Measurements from ENCODE around the gene TUBG1. TPM values are rescaled to one million over a fixed set of nuclear protein-coding genes. Genes with fewer than 3 reads are reported as not detected.

Gene TUBG1
- total and polyA plus RNA-seq, 2 of the 8 experiments (the other 6 are each of a cell fraction or from before 2014, with no cell fraction given): 109 to 208 TPM

- ChIA-PET POLR2A (ENCODE audit: partially characterized antibody) (no interaction called here), CTCF (ENCODE audit: partially characterized antibody) (interaction anchor here (3.2 kb wide), 1 partner anchor 25 kb away, joined by 16 read pairs; the partner anchor contains the start of gene PSMC3IP)
- peaks cover 0 to 3% (median 1%) of the 10 kb centered on the region in 4 experiments; a peak in 4 of 7 replicates for H3K4me1 ChIP-seq (replicated peaks in 1 of 4; ENCODE audit: control insufficient read depth in 3 of 4, insufficient read depth in 4 of 4, low read length in 3 of 4)
- no peaks in the 10 kb centered on the region for H3K36me3 ChIP-seq (ENCODE audit: control insufficient read depth in 2 of 4, insufficient read depth in 4 of 4, low read length in 3 of 4)
- no peak overlapping the region for H3K4ac ChIP-seq (replicated peaks; ENCODE audit: insufficient read length, low read depth, low read length)
- H2BK120ac ChIP-seq (replicated peaks; ENCODE audit: low read depth, low read length): no peak overlapping the region
- no peak overlapping the region for H3K23ac ChIP-seq (ENCODE audit: insufficient read length)
- H3K79me1 ChIP-seq (ENCODE audit: low read depth, low read length): peaks cover 9% of the 10 kb centered on the region
- no peak overlapping the region for H2BK12ac ChIP-seq (ENCODE audit: low read depth, low read length)
- FAIRE-seq (no peak), DNase-seq (ENCODE audit: low read depth in 1 of 2, low spot score in 2 of 2) (no peak)
- no peaks in the 10 kb centered on the region for H3K9me3 ChIP-seq (ENCODE audit: insufficient read depth in 2 of 2, low read depth in 1 of 2, low read length in 1 of 2)
- peaks cover 0 to 1% of the 10 kb centered on the region in 2 experiments for H4K20me1 ChIP-seq (replicated peaks in 1 of 2; ENCODE audit: control insufficient read depth in 1 of 2, insufficient read depth in 2 of 2, low read length in 2 of 2)
- no peak for TF ChIP-seq TBP (IDR thresholded peaks at IDR 0.05; ENCODE audit: low read depth, low read length)
- TF ChIP-seq EZH2 (IDR thresholded peaks at IDR 0.05; ENCODE audit: low read depth, low read length, severe bottlenecking): no peak
- no peak for TF ChIP-seq CEBPB (IDR thresholded peaks at IDR 0.05; ENCODE audit: low read depth, low read length)
- no peak for TF ChIP-seq YY1 (IDR thresholded peaks at IDR 0.05; ENCODE audit: low read depth, low read length)
- TF ChIP-seq KDM1A (IDR thresholded peaks at IDR 0.05; ENCODE audit: borderline replicate concordance, low read length): no peak
- TF ChIP-seq NRF1 (IDR thresholded peaks at IDR 0.05; ENCODE audit: low read depth, low read length): no peak
- TF ChIP-seq KDM5A (IDR thresholded peaks at IDR 0.05; ENCODE audit: low read length): no peak
- no peak for TF ChIP-seq HDAC6 (IDR thresholded peaks at IDR 0.05; ENCODE audit: low read depth, low read length)
- no peak overlapping the region for H2BK5ac ChIP-seq (ENCODE audit: low read depth, low read length)
- H3K27me3 ChIP-seq (replicated peaks in 1 of 4; ENCODE audit: control insufficient read depth in 3 of 4, extremely low read depth in 1 of 4, insufficient read depth in 3 of 4, low read length in 3 of 4): no peaks in the 10 kb centered on the region
- no peak overlapping the region for H2BK20ac ChIP-seq (ENCODE audit: low read length)
- no peak overlapping the region for H3K4me3 ChIP-seq (ENCODE audit: extremely low read depth in 1 of 4, insufficient read depth in 2 of 4, low read depth in 3 of 4, low read length in 4 of 4)
- no peak overlapping the region for H2AFZ ChIP-seq (ENCODE audit: low read length)
- H3K4me2 ChIP-seq (ENCODE audit: insufficient read depth in 1 of 2, low read depth in 2 of 2, low read length in 2 of 2): no peak overlapping the region
- H3K27ac ChIP-seq (ENCODE audit: low read depth, low read length): no peak overlapping the region
- no peak overlapping the region for H4K5ac ChIP-seq (ENCODE audit: insufficient read length, low read depth, low read length)
- peaks cover 3% of the 10 kb centered on the region for H3K23me2 ChIP-seq (ENCODE audit: low read depth, low read length)
- H3K9ac ChIP-seq (replicated peaks in 1 of 4; ENCODE audit: extremely low read depth in 1 of 4, low read depth in 3 of 4, low read length in 3 of 4): no peak overlapping the region
- H3K18ac ChIP-seq (ENCODE audit: extremely low read depth, low read length): no peak overlapping the region
- no peak overlapping the region for H3K56ac ChIP-seq (replicated peaks; ENCODE audit: insufficient read length, low read depth, low read length)
- 96% methylated on average over 7 of the region's 7 CpGs; no CpG with 5 or more reads in 1 of the 2 experiments for WGBS, 2 experiments (ENCODE audit: extremely low coverage in 1 of 2, insufficient coverage in 1 of 2, insufficient read length in 1 of 2, insufficient replicate concordance in 2 of 2, low coverage in 1 of 2, low lambda C conversion rate in 2 of 2, missing lambda C conversion rate in 1 of 2)
- no peak overlapping the region for H4K8ac ChIP-seq (ENCODE audit: extremely low read depth, insufficient read depth, low read length)
- H2AK5ac ChIP-seq (ENCODE audit: low read depth, low read length): no peak overlapping the region
- no peak overlapping the region for H3K14ac ChIP-seq (ENCODE audit: insufficient read length)
- no peak overlapping the region for H4K91ac ChIP-seq (replicated peaks; ENCODE audit: insufficient read length, low read length)
- peaks cover 8 to 75% of the 10 kb centered on the region in 2 experiments for H3K79me2 ChIP-seq (ENCODE audit: control insufficient read depth in 1 of 2, insufficient read depth in 2 of 2, low read length in 2 of 2)
- H2BK15ac ChIP-seq (ENCODE audit: low read length): no peak overlapping the region
These were observed 6.2 kb upstream of the TUBG1 start for GRCh38 chr17:42603318-42603717.

All from H1 (cell line).